H9 (cell line): Measurements from ENCODE around the gene TSPEAR. TPM values are rescaled to one million over a fixed set of nuclear protein-coding genes. Genes with fewer than 3 reads are reported as not detected.

ENCODE experiments used
- DNase-seq: peaks from one replicate; pipeline ENCODE4 v3.0.0-alpha.2; 2017
- H2AFZ ChIP-seq: one replicate; pipeline ENCODE4 v1.6.1; 2013; ENCODE audit warnings: mild to moderate bottlenecking, low read length, control low read depth, moderate library complexity
- H2AK5ac ChIP-seq: 2 replicates; pipeline ENCODE4 v1.6.1; 2013; ENCODE audit warnings: low read length, control low read depth, mixed read lengths; ENCODE audit not compliant: insufficient read length
- H2BK120ac ChIP-seq: one replicate; pipeline ENCODE4 v1.6.1; 2013; ENCODE audit warnings: low read depth, mild to moderate bottlenecking, low read length, control low read depth, inconsistent platforms; ENCODE audit not compliant: poor library complexity, severe bottlenecking
- H2BK12ac ChIP-seq: 2 replicates; pipeline ENCODE4 v1.6.1; 2013; ENCODE audit warnings: low read length, control low read depth, mixed read lengths, low read depth; ENCODE audit not compliant: insufficient read length
- H2BK15ac ChIP-seq: 2 replicates; pipeline ENCODE4 v1.6.1; 2013; ENCODE audit warnings: low read depth, low read length, control low read depth
- H2BK20ac ChIP-seq: one replicate; pipeline ENCODE4 v1.6.1; 2013; ENCODE audit warnings: low read depth, mild to moderate bottlenecking, low read length, control low read depth, inconsistent platforms; ENCODE audit not compliant: poor library complexity, severe bottlenecking
- H2BK5ac ChIP-seq: 2 replicates; pipeline ENCODE4 v1.6.1; 2013; ENCODE audit warnings: low read length, control low read depth, mixed read lengths; ENCODE audit not compliant: insufficient read length
- H3K14ac ChIP-seq: 2 replicates; pipeline ENCODE4 v1.6.1; 2013; ENCODE audit warnings: low read length, control low read depth; ENCODE audit not compliant: insufficient read depth
- H3K18ac ChIP-seq: 2 replicates; pipeline ENCODE4 v1.6.1; 2013; ENCODE audit warnings: low read depth, mild to moderate bottlenecking, mixed read lengths, low read length, control low read depth; ENCODE audit not compliant: insufficient read length
- H3K23ac ChIP-seq: 2 replicates; pipeline ENCODE4 v1.6.1; 2013; ENCODE audit warnings: low read length, control low read depth, mixed read lengths, low read depth; ENCODE audit not compliant: insufficient read length
- H3K23me2 ChIP-seq: 2 replicates; pipeline ENCODE4 v1.6.1; 2013; ENCODE audit warnings: low read depth, mild to moderate bottlenecking, mixed read lengths, low read length, control low read depth; ENCODE audit not compliant: insufficient read length, poor library complexity, severe bottlenecking
- H3K27ac ChIP-seq: 2 replicates; pipeline ENCODE4 v1.5.1; 2013; ENCODE audit warnings: low read length, control low read depth, mixed read lengths, low read depth; ENCODE audit not compliant: insufficient read length
- H3K27me3 ChIP-seq: 2 replicates; pipeline ENCODE4 v1.6.1; 2013; ENCODE audit warnings: low read length, control low read depth, inconsistent platforms; ENCODE audit not compliant: insufficient read depth
- H3K4ac ChIP-seq: 2 replicates; pipeline ENCODE4 v1.6.1; 2013; ENCODE audit warnings: low read depth, mild to moderate bottlenecking, control low read depth, inconsistent platforms, low read length, moderate library complexity
- H3K4me1 ChIP-seq: 2 replicates; pipeline ENCODE4 v1.6.1; 2013; ENCODE audit warnings: low read length, control low read depth, inconsistent platforms; ENCODE audit not compliant: insufficient read depth
- H3K4me2 ChIP-seq: 2 replicates; pipeline ENCODE4 v1.6.1; 2013; ENCODE audit warnings: low read length, control low read depth, mixed read lengths; ENCODE audit not compliant: insufficient read length, insufficient read depth
- H3K56ac ChIP-seq: 2 replicates; pipeline ENCODE4 v1.6.1; 2013; ENCODE audit warnings: low read depth, mild to moderate bottlenecking, mixed read lengths, low read length, control low read depth; ENCODE audit not compliant: insufficient read length
- H3K79me1 ChIP-seq: 2 replicates; pipeline ENCODE4 v1.6.1; 2013; ENCODE audit warnings: low read depth, mild to moderate bottlenecking, moderate library complexity, low read length, control low read depth, inconsistent platforms; ENCODE audit not compliant: insufficient read depth, poor library complexity, severe bottlenecking
- H3K79me2 ChIP-seq: 2 replicates; pipeline ENCODE4 v1.6.1; 2013; ENCODE audit warnings: low read length, control low read depth, inconsistent platforms; ENCODE audit not compliant: insufficient read depth
- H3K9ac ChIP-seq: 2 replicates; pipeline ENCODE4 v1.6.1; 2013; ENCODE audit warnings: low read length, control low read depth, mixed read lengths; ENCODE audit not compliant: insufficient read length; ENCODE audit errors: extremely low read depth
- H3K9me3 ChIP-seq: one replicate; pipeline ENCODE4 v1.6.1; 2013; ENCODE audit warnings: low read depth, low read length, inconsistent platforms; ENCODE audit not compliant: control insufficient read depth
- H3T11ph ChIP-seq: one replicate; pipeline ENCODE4 v1.6.1; 2013; ENCODE audit warnings: mild to moderate bottlenecking, low read length, control low read depth, inconsistent platforms
- H4K20me1 ChIP-seq: one replicate; pipeline ENCODE4 v1.6.1; 2013; ENCODE audit not compliant: control insufficient read depth, insufficient read length, insufficient read depth
- H4K5ac ChIP-seq: 2 replicates; pipeline ENCODE4 v1.6.1; 2013; ENCODE audit warnings: low read depth, mild to moderate bottlenecking, mixed read lengths, low read length, control low read depth; ENCODE audit not compliant: insufficient read length
- H4K8ac ChIP-seq: replicated peaks from 2 replicates; pipeline ENCODE4 v1.6.1; 2013; ENCODE audit warnings: low read length, control low read depth, mixed read lengths, low read depth; ENCODE audit not compliant: insufficient read length
- H4K91ac ChIP-seq: 2 replicates; pipeline ENCODE4 v1.6.1; 2013; ENCODE audit warnings: low read depth, mild to moderate bottlenecking, moderate library complexity, mixed read lengths, low read length, control low read depth; ENCODE audit not compliant: insufficient read length
- H3K27ac Mint-ChIP-seq, 3 experiments: 2 replicates in 2 of 3; 3 replicates in 1 of 3; pipeline ENCODE4 v1.8.0; 2020 to 2021; ENCODE audit warnings: mixed read lengths in 3 of 3, mild to moderate bottlenecking in 1 of 3, moderate library complexity in 1 of 3
- H3K27me3 Mint-ChIP-seq: 2 replicates; pipeline ENCODE4 v1.8.0; 2021; ENCODE audit warnings: low read depth, mild to moderate bottlenecking, moderate library complexity, mixed read lengths
- H3K36me3 Mint-ChIP-seq, 3 experiments: 2 replicates in 2 of 3; 3 replicates in 1 of 3; pipeline ENCODE4 v1.8.0; 2020 to 2021; ENCODE audit warnings: low read depth in 3 of 3, mixed read lengths in 3 of 3; ENCODE audit not compliant: insufficient read depth in 1 of 3
- H3K4me1 Mint-ChIP-seq, 2 experiments: 2 replicates each; pipeline ENCODE4 v1.8.0; 2020; ENCODE audit warnings: mixed read lengths in 2 of 2
- H3K4me3 Mint-ChIP-seq, 2 experiments: 2 replicates in 1 of 2; 3 replicates in 1 of 2; pipeline ENCODE4 v1.8.0; 2020 to 2021; ENCODE audit warnings: mild to moderate bottlenecking in 2 of 2, mixed read lengths in 2 of 2, moderate library complexity in 1 of 2
- H3K9me3 Mint-ChIP-seq, 2 experiments: 2 replicates in 1 of 2; 3 replicates in 1 of 2; pipeline ENCODE4 v1.8.0; 2020; ENCODE audit warnings: mild to moderate bottlenecking in 2 of 2, mixed read lengths in 2 of 2, moderate library complexity in 1 of 2
- WGBS: extraction: QIAGEN DNeasy Blood & Tissue Kit; methylation state at CpG from one replicate; pipeline ENCODE4 v1.1.7; 2013; ENCODE audit warnings: missing lambda C conversion rate, low lambda C conversion rate, mixed read lengths; ENCODE audit not compliant: insufficient read length; ENCODE audit errors: extremely low coverage; 5-methylcytosine and 5-hydroxymethylcytosine counted together
- total RNA-seq: library from RNA; stranded (reverse); gene quantifications from 2 replicates; pipeline ENCODE4 v1.2.1, GENCODE V29; 2021
- TF ChIP-seq, protein P1 (sequence below): fragments of 200-600 bp; sonication (generic); conservative IDR thresholded peaks from 3 replicates; pipeline ENCODE4 v1.8.0; 2021; ENCODE audit warnings: antibody characterized with exemption, mild to moderate bottlenecking

Gene TSPEAR
- total RNA-seq, 1 experiment from 2014 or later, result 1.3 TPM

DNA sequence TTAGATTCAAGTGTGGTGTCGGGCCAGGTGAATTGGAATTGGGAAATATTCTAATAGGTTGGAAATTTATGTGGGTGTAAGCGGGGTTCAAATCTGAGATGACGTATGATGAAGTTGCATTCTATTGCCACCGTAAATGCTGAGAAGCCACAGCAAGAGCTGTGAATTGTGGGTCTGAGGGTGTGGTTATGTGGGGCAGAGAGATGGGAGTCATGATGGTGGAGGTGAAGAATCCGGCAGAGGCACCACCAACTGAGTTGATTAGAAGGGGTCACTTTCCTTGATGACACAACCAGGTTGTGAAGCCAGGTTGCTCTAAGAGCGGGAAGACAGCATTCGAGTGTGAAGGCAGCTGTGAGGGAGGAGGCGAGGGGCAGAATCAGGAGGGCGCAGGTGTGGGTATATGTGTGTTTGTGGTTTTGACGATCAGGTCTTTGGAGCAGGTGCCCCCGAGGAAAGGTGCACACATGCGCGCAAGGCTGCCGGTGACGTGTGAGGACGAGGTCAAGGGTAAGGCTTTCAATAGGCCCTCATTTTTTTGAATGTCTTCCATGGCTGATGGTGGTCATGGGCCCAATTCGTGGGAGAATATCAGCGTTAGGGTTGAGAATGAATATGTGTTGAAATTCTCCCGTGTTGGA is 237.3 kb downstream of the TSPEAR start:
- no peak overlapping the region for H2AK5ac ChIP-seq
- Mint-ChIP-seq H3K4me1 (peaks cover 11 to 14% of the 10 kb centered on the region in 2 experiments), H3K4me3 (no peak overlapping the region), H3K9me3 (peaks cover 2 to 6% of the 10 kb centered on the region in 2 experiments; a peak in 4 of 5 replicates), H3K27ac (no peak overlapping the region), H3K27me3 (peaks cover 4% of the 10 kb centered on the region), H3K36me3 (no peaks in the 10 kb centered on the region; a peak in 1 of 7 replicates)
- H3K4ac ChIP-seq, result no peak overlapping the region
- H3T11ph ChIP-seq, result no peak overlapping the region
- H4K91ac ChIP-seq, result no peak overlapping the region
- no peak for DNase-seq
- no peak overlapping the region for H3K18ac ChIP-seq
- no CpG with 5 or more reads among the region's 19 CpGs for WGBS
- H2AFZ ChIP-seq, result no peak overlapping the region
- H3K23me2 ChIP-seq, result no peaks in the 10 kb centered on the region
- no peaks in the 10 kb centered on the region for H3K27me3 ChIP-seq
- TF ChIP-seq, protein P1, sequence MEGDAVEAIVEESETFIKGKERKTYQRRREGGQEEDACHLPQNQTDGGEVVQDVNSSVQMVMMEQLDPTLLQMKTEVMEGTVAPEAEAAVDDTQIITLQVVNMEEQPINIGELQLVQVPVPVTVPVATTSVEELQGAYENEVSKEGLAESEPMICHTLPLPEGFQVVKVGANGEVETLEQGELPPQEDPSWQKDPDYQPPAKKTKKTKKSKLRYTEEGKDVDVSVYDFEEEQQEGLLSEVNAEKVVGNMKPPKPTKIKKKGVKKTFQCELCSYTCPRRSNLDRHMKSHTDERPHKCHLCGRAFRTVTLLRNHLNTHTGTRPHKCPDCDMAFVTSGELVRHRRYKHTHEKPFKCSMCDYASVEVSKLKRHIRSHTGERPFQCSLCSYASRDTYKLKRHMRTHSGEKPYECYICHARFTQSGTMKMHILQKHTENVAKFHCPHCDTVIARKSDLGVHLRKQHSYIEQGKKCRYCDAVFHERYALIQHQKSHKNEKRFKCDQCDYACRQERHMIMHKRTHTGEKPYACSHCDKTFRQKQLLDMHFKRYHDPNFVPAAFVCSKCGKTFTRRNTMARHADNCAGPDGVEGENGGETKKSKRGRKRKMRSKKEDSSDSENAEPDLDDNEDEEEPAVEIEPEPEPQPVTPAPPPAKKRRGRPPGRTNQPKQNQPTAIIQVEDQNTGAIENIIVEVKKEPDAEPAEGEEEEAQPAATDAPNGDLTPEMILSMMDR, result no peak
- H4K5ac ChIP-seq, result no peak overlapping the region
- no peak overlapping the region for H2BK5ac ChIP-seq
- H3K4me2 ChIP-seq, result no peak overlapping the region
- H3K9ac ChIP-seq, result no peak overlapping the region
- no peak overlapping the region for H2BK15ac ChIP-seq
- no peaks in the 10 kb centered on the region for H3K79me2 ChIP-seq
- no peak overlapping the region for H3K27ac ChIP-seq
- no peak overlapping the region for H3K56ac ChIP-seq
- no peak overlapping the region for H3K23ac ChIP-seq
- no peaks in the 10 kb centered on the region for H3K4me1 ChIP-seq
- no peaks in the 10 kb centered on the region for H3K79me1 ChIP-seq
- no peaks in the 10 kb centered on the region for H3K9me3 ChIP-seq
- H2BK20ac ChIP-seq, result no peak overlapping the region
- H3K14ac ChIP-seq, result no peak overlapping the region
- H2BK120ac ChIP-seq, result no peak overlapping the region
- H4K20me1 ChIP-seq, result peaks cover 4% of the 10 kb centered on the region
- H4K8ac ChIP-seq, result no peak overlapping the region
- H2BK12ac ChIP-seq, result no peak overlapping the region
